H9 (cell line): ENCODE results near the gene SHCBP1. TPM values are rescaled to one million over a fixed set of nuclear protein-coding genes. Genes with fewer than 3 reads are reported as not detected.
"Not testable (repeated sequence)": the region's sequence is repeated elsewhere in the genome, so short reads cannot be mapped to it uniquely, and the experiment has no call there.

ENCODE experiments used
- DNase-seq: peaks from one replicate; pipeline ENCODE4 v3.0.0-alpha.2; 2017
- H2AFZ ChIP-seq: one replicate; pipeline ENCODE4 v1.6.1; 2013; ENCODE audit warnings: mild to moderate bottlenecking, low read length, control low read depth, moderate library complexity
- H2AK5ac ChIP-seq: 2 replicates; pipeline ENCODE4 v1.6.1; 2013; ENCODE audit warnings: low read length, control low read depth, mixed read lengths; ENCODE audit not compliant: insufficient read length
- H2BK120ac ChIP-seq: one replicate; pipeline ENCODE4 v1.6.1; 2013; ENCODE audit warnings: low read depth, mild to moderate bottlenecking, low read length, control low read depth, inconsistent platforms; ENCODE audit not compliant: poor library complexity, severe bottlenecking
- H2BK12ac ChIP-seq: 2 replicates; pipeline ENCODE4 v1.6.1; 2013; ENCODE audit warnings: low read length, control low read depth, mixed read lengths, low read depth; ENCODE audit not compliant: insufficient read length
- H2BK15ac ChIP-seq: 2 replicates; pipeline ENCODE4 v1.6.1; 2013; ENCODE audit warnings: low read depth, low read length, control low read depth
- H2BK20ac ChIP-seq: one replicate; pipeline ENCODE4 v1.6.1; 2013; ENCODE audit warnings: low read depth, mild to moderate bottlenecking, low read length, control low read depth, inconsistent platforms; ENCODE audit not compliant: poor library complexity, severe bottlenecking
- H2BK5ac ChIP-seq: 2 replicates; pipeline ENCODE4 v1.6.1; 2013; ENCODE audit warnings: low read length, control low read depth, mixed read lengths; ENCODE audit not compliant: insufficient read length
- H3K14ac ChIP-seq: 2 replicates; pipeline ENCODE4 v1.6.1; 2013; ENCODE audit warnings: low read length, control low read depth; ENCODE audit not compliant: insufficient read depth
- H3K18ac ChIP-seq: 2 replicates; pipeline ENCODE4 v1.6.1; 2013; ENCODE audit warnings: low read depth, mild to moderate bottlenecking, mixed read lengths, low read length, control low read depth; ENCODE audit not compliant: insufficient read length
- H3K23ac ChIP-seq: 2 replicates; pipeline ENCODE4 v1.6.1; 2013; ENCODE audit warnings: low read length, control low read depth, mixed read lengths, low read depth; ENCODE audit not compliant: insufficient read length
- H3K23me2 ChIP-seq: 2 replicates; pipeline ENCODE4 v1.6.1; 2013; ENCODE audit warnings: low read depth, mild to moderate bottlenecking, mixed read lengths, low read length, control low read depth; ENCODE audit not compliant: insufficient read length, poor library complexity, severe bottlenecking
- H3K27ac ChIP-seq: 2 replicates; pipeline ENCODE4 v1.5.1; 2013; ENCODE audit warnings: low read length, control low read depth, mixed read lengths, low read depth; ENCODE audit not compliant: insufficient read length
- H3K27me3 ChIP-seq: 2 replicates; pipeline ENCODE4 v1.6.1; 2013; ENCODE audit warnings: low read length, control low read depth, inconsistent platforms; ENCODE audit not compliant: insufficient read depth
- H3K4ac ChIP-seq: 2 replicates; pipeline ENCODE4 v1.6.1; 2013; ENCODE audit warnings: low read depth, mild to moderate bottlenecking, control low read depth, inconsistent platforms, low read length, moderate library complexity
- H3K4me1 ChIP-seq: 2 replicates; pipeline ENCODE4 v1.6.1; 2013; ENCODE audit warnings: low read length, control low read depth, inconsistent platforms; ENCODE audit not compliant: insufficient read depth
- H3K4me2 ChIP-seq: 2 replicates; pipeline ENCODE4 v1.6.1; 2013; ENCODE audit warnings: low read length, control low read depth, mixed read lengths; ENCODE audit not compliant: insufficient read length, insufficient read depth
- H3K56ac ChIP-seq: 2 replicates; pipeline ENCODE4 v1.6.1; 2013; ENCODE audit warnings: low read depth, mild to moderate bottlenecking, mixed read lengths, low read length, control low read depth; ENCODE audit not compliant: insufficient read length
- H3K79me1 ChIP-seq: 2 replicates; pipeline ENCODE4 v1.6.1; 2013; ENCODE audit warnings: low read depth, mild to moderate bottlenecking, moderate library complexity, low read length, control low read depth, inconsistent platforms; ENCODE audit not compliant: insufficient read depth, poor library complexity, severe bottlenecking
- H3K79me2 ChIP-seq: 2 replicates; pipeline ENCODE4 v1.6.1; 2013; ENCODE audit warnings: low read length, control low read depth, inconsistent platforms; ENCODE audit not compliant: insufficient read depth
- H3K9ac ChIP-seq: 2 replicates; pipeline ENCODE4 v1.6.1; 2013; ENCODE audit warnings: low read length, control low read depth, mixed read lengths; ENCODE audit not compliant: insufficient read length; ENCODE audit errors: extremely low read depth
- H3K9me3 ChIP-seq: one replicate; pipeline ENCODE4 v1.6.1; 2013; ENCODE audit warnings: low read depth, low read length, inconsistent platforms; ENCODE audit not compliant: control insufficient read depth
- H3T11ph ChIP-seq: one replicate; pipeline ENCODE4 v1.6.1; 2013; ENCODE audit warnings: mild to moderate bottlenecking, low read length, control low read depth, inconsistent platforms
- H4K20me1 ChIP-seq: one replicate; pipeline ENCODE4 v1.6.1; 2013; ENCODE audit not compliant: control insufficient read depth, insufficient read length, insufficient read depth
- H4K5ac ChIP-seq: 2 replicates; pipeline ENCODE4 v1.6.1; 2013; ENCODE audit warnings: low read depth, mild to moderate bottlenecking, mixed read lengths, low read length, control low read depth; ENCODE audit not compliant: insufficient read length
- H4K8ac ChIP-seq: replicated peaks from 2 replicates; pipeline ENCODE4 v1.6.1; 2013; ENCODE audit warnings: low read length, control low read depth, mixed read lengths, low read depth; ENCODE audit not compliant: insufficient read length
- H4K91ac ChIP-seq: 2 replicates; pipeline ENCODE4 v1.6.1; 2013; ENCODE audit warnings: low read depth, mild to moderate bottlenecking, moderate library complexity, mixed read lengths, low read length, control low read depth; ENCODE audit not compliant: insufficient read length
- H3K27ac Mint-ChIP-seq, 3 experiments: 2 replicates in 2 of 3; 3 replicates in 1 of 3; pipeline ENCODE4 v1.8.0; 2020 to 2021; ENCODE audit warnings: mixed read lengths in 3 of 3, mild to moderate bottlenecking in 1 of 3, moderate library complexity in 1 of 3
- H3K27me3 Mint-ChIP-seq: 2 replicates; pipeline ENCODE4 v1.8.0; 2021; ENCODE audit warnings: low read depth, mild to moderate bottlenecking, moderate library complexity, mixed read lengths
- H3K36me3 Mint-ChIP-seq, 3 experiments: 2 replicates in 2 of 3; 3 replicates in 1 of 3; pipeline ENCODE4 v1.8.0; 2020 to 2021; ENCODE audit warnings: low read depth in 3 of 3, mixed read lengths in 3 of 3; ENCODE audit not compliant: insufficient read depth in 1 of 3
- H3K4me1 Mint-ChIP-seq, 2 experiments: 2 replicates each; pipeline ENCODE4 v1.8.0; 2020; ENCODE audit warnings: mixed read lengths in 2 of 2
- H3K4me3 Mint-ChIP-seq, 2 experiments: 2 replicates in 1 of 2; 3 replicates in 1 of 2; pipeline ENCODE4 v1.8.0; 2020 to 2021; ENCODE audit warnings: mild to moderate bottlenecking in 2 of 2, mixed read lengths in 2 of 2, moderate library complexity in 1 of 2
- H3K9me3 Mint-ChIP-seq, 2 experiments: 2 replicates in 1 of 2; 3 replicates in 1 of 2; pipeline ENCODE4 v1.8.0; 2020; ENCODE audit warnings: mild to moderate bottlenecking in 2 of 2, mixed read lengths in 2 of 2, moderate library complexity in 1 of 2
- WGBS: extraction: QIAGEN DNeasy Blood & Tissue Kit; methylation state at CpG from one replicate; pipeline ENCODE4 v1.1.7; 2013; ENCODE audit warnings: missing lambda C conversion rate, low lambda C conversion rate, mixed read lengths; ENCODE audit not compliant: insufficient read length; ENCODE audit errors: extremely low coverage; 5-methylcytosine and 5-hydroxymethylcytosine counted together
- total RNA-seq: library from RNA; stranded (reverse); gene quantifications from 2 replicates; pipeline ENCODE4 v1.2.1, GENCODE V29; 2021

Gene SHCBP1
- total RNA-seq, 1 experiment from 2014 or later: 16.6 TPM

- H3K4me2 ChIP-seq, H2BK5ac ChIP-seq, H4K20me1 ChIP-seq, H3K27me3 Mint-ChIP-seq, H3K56ac ChIP-seq, H3K4me1 ChIP-seq, H3K36me3 Mint-ChIP-seq, H2AFZ ChIP-seq, H4K8ac ChIP-seq, H3K4me3 Mint-ChIP-seq, H3K27ac Mint-ChIP-seq, H4K91ac ChIP-seq, H3K27me3 ChIP-seq, H2BK20ac ChIP-seq, H3K79me1 ChIP-seq, H3T11ph ChIP-seq, H2AK5ac ChIP-seq, H2BK15ac ChIP-seq, H2BK120ac ChIP-seq, H4K5ac ChIP-seq, H3K23ac ChIP-seq, H3K9me3 ChIP-seq, H2BK12ac ChIP-seq, DNase-seq, H3K18ac ChIP-seq, H3K23me2 ChIP-seq, H3K27ac ChIP-seq, H3K4ac ChIP-seq, H3K14ac ChIP-seq, H3K9ac ChIP-seq, H3K9me3 Mint-ChIP-seq, H3K79me2 ChIP-seq: not testable (repeated sequence)
- WGBS: no CpG with 5 or more reads among the region's 6 CpGs
- H3K4me1 Mint-ChIP-seq: peaks cover 20 to 23% of the 10 kb centered on the region in 2 experiments
These were observed 3.7 kb upstream of the SHCBP1 start for GRCh38 chr16:46624862-46625261.

GRCh38 chr16:46623707-46624106, 2.5 kb upstream of the SHCBP1 start:
- not testable (repeated sequence) for H2BK20ac ChIP-seq, H2AFZ ChIP-seq, H3K18ac ChIP-seq, H2BK15ac ChIP-seq, H2BK12ac ChIP-seq, H3K27me3 ChIP-seq, H3K27ac Mint-ChIP-seq, H3K27me3 Mint-ChIP-seq, H3K79me1 ChIP-seq, H3K56ac ChIP-seq, H4K8ac ChIP-seq, H3K27ac ChIP-seq, H3T11ph ChIP-seq, H3K4me2 ChIP-seq, H3K4me1 ChIP-seq, H2AK5ac ChIP-seq, DNase-seq, H2BK120ac ChIP-seq, H3K14ac ChIP-seq, H3K79me2 ChIP-seq, H3K36me3 Mint-ChIP-seq, H4K20me1 ChIP-seq, H4K91ac ChIP-seq, H3K9ac ChIP-seq, H3K4ac ChIP-seq, H4K5ac ChIP-seq, H2BK5ac ChIP-seq, H3K23me2 ChIP-seq, H3K23ac ChIP-seq, H3K9me3 ChIP-seq, H3K4me3 Mint-ChIP-seq, H3K9me3 Mint-ChIP-seq
- WGBS: no CpG with 5 or more reads among the region's 6 CpGs
- H3K4me1 Mint-ChIP-seq: peaks cover 10 to 15% of the 10 kb centered on the region in 2 experiments
